HUES64 (cell line): ENCODE results near the gene WNT9A.

Experiments
- H3K27ac ChIP-seq: 2 replicates; pipeline ENCODE4 v1.7.0; 2013; ENCODE audit warnings: low read depth, low read length, inconsistent platforms
- H3K27me3 ChIP-seq: 2 replicates; pipeline ENCODE4 v1.6.1; 2013; ENCODE audit warnings: mild to moderate bottlenecking, low read length; ENCODE audit not compliant: insufficient read depth
- H3K36me3 ChIP-seq: 2 replicates; pipeline ENCODE4 v1.6.1; 2013; ENCODE audit warnings: mild to moderate bottlenecking, low read length; ENCODE audit not compliant: insufficient read depth
- H3K4me1 ChIP-seq: 2 replicates; pipeline ENCODE4 v1.6.1; 2013; ENCODE audit warnings: mild to moderate bottlenecking, low read length, moderate library complexity; ENCODE audit not compliant: insufficient read depth
- H3K4me3 ChIP-seq: 2 replicates; pipeline ENCODE4 v1.5.1; 2013; ENCODE audit warnings: mild to moderate bottlenecking, low read length, moderate library complexity
- H3K9ac ChIP-seq: 2 replicates; pipeline ENCODE4 v1.6.1; 2013; ENCODE audit warnings: mild to moderate bottlenecking, low read depth, low read length
- H3K9me3 ChIP-seq: 2 replicates; pipeline ENCODE4 v1.6.1; 2013; ENCODE audit warnings: low read depth, low read length; ENCODE audit not compliant: insufficient read depth
- WGBS: fragments of 150-250, 120-280 bp; methylation state at CpG from one replicate; pipeline ENCODE4 v1.1.7; 2013; ENCODE audit warnings: missing lambda C conversion rate; 5-methylcytosine and 5-hydroxymethylcytosine counted together

Gene WNT9A

GRCh38 chr1:227938911-227939790, 8.6 kb downstream of the WNT9A start:
- 91% methylated on average over 27 of the region's 27 CpGs for WGBS

DNA sequence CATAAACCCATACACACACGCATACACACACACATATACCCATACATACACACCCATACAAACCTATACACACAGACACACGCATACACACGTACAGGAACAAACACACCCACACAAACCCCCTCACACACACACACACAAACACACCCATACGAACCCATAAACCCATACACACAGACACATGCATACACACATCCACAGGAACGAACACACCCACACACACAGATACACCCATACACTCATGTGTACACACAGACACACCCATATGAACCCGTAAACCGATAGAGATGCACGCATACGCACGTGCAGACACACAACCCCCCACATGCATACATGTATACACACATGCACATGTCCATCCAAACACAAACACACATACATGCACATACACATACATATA, 9.5 kb downstream of the WNT9A start:
- H3K9ac ChIP-seq = no peak overlapping the region
- H3K9me3 ChIP-seq = no peaks in the 10 kb centered on the region
- H3K36me3 ChIP-seq = no peaks in the 10 kb centered on the region
- 95% methylated on average over 10 of the region's 10 CpGs for WGBS
- no peaks in the 10 kb centered on the region for H3K27me3 ChIP-seq
- H3K27ac ChIP-seq = no peak overlapping the region
- H3K4me1 ChIP-seq = no peaks in the 10 kb centered on the region
- H3K4me3 ChIP-seq = no peak overlapping the region

More at GRCh38 chr1:227938911-227939790, 8.6 kb downstream of the WNT9A start:
- no peaks in the 10 kb centered on the region for H3K36me3 ChIP-seq
- no peak overlapping the region for H3K27ac ChIP-seq
- no peak overlapping the region for H3K4me3 ChIP-seq
- H3K27me3 ChIP-seq = no peaks in the 10 kb centered on the region
- H3K9ac ChIP-seq = 0 out of 2 replicates have a peak overlapping the region, but pooled peaks have one; percentile 8
- H3K4me1 ChIP-seq = no peaks in the 10 kb centered on the region
- H3K9me3 ChIP-seq = no peaks in the 10 kb centered on the region

GRCh38 chr1:227937838-227938145, 9.9 kb downstream of the WNT9A start:
- no peak overlapping the region for H3K4me3 ChIP-seq
- no peak overlapping the region for H3K9ac ChIP-seq

GRCh38 chr1:227937031-227937837, 10.5 kb downstream of the WNT9A start:
- no peak overlapping the region for H3K9ac ChIP-seq
- no peaks in the 10 kb centered on the region for H3K9me3 ChIP-seq
- H3K27me3 ChIP-seq = no peaks in the 10 kb centered on the region
- H3K4me3 ChIP-seq = no peak overlapping the region
- H3K36me3 ChIP-seq = no peaks in the 10 kb centered on the region
- 93% methylated on average over 20 of the region's 20 CpGs for WGBS
- no peak overlapping the region for H3K27ac ChIP-seq
- H3K4me1 ChIP-seq = no peaks in the 10 kb centered on the region

More at GRCh38 chr1:227937838-227938145, 9.9 kb downstream of the WNT9A start:
- H3K9me3 ChIP-seq = no peaks in the 10 kb centered on the region
- no peaks in the 10 kb centered on the region for H3K4me1 ChIP-seq
- 92% methylated on average over 7 of the region's 7 CpGs for WGBS
- H3K27me3 ChIP-seq = no peaks in the 10 kb centered on the region
- no peak overlapping the region for H3K27ac ChIP-seq
- no peaks in the 10 kb centered on the region for H3K36me3 ChIP-seq

DNA sequence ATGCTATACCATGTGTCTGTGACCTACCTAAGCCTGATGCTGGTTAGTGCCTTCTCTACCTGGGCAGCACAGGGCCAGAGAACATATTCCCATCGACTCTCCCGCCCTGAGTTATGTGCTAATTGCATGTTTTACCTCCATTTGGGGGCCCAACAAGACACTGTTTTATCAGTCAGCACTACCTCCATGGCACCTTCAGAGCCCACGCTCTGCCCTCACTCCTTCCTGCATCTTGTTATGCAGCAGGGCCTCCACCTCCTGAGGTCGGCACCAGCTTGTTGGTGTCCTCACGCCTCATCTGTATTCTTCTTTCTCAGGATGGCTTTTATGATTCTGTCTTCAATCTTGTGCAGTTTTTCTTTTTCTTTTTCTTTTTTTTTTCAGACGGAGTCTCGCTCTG, 11.9 kb downstream of the WNT9A start:
- Histone ChIP-seq H3K4me3 (no peak overlapping the region), H3K27me3 (no peaks in the 10 kb centered on the region), H3K9ac (no peak overlapping the region), H3K4me1 (no peaks in the 10 kb centered on the region), H3K27ac (no peak overlapping the region), H3K9me3 (no peaks in the 10 kb centered on the region), H3K36me3 (no peaks in the 10 kb centered on the region)
- 91% methylated on average over 7 of the region's 7 CpGs for WGBS

GRCh38 chr1:227934476-227935313, 13.0 kb downstream of the WNT9A start:
- Histone ChIP-seq H3K36me3 (no peaks in the 10 kb centered on the region), H3K27ac (no peak overlapping the region), H3K4me3 (no peak overlapping the region), H3K4me1 (no peaks in the 10 kb centered on the region), H3K9ac (no peak overlapping the region), H3K27me3 (no peaks in the 10 kb centered on the region), H3K9me3 (no peaks in the 10 kb centered on the region)
- 92% methylated on average over 5 of the region's 5 CpGs for WGBS

DNA sequence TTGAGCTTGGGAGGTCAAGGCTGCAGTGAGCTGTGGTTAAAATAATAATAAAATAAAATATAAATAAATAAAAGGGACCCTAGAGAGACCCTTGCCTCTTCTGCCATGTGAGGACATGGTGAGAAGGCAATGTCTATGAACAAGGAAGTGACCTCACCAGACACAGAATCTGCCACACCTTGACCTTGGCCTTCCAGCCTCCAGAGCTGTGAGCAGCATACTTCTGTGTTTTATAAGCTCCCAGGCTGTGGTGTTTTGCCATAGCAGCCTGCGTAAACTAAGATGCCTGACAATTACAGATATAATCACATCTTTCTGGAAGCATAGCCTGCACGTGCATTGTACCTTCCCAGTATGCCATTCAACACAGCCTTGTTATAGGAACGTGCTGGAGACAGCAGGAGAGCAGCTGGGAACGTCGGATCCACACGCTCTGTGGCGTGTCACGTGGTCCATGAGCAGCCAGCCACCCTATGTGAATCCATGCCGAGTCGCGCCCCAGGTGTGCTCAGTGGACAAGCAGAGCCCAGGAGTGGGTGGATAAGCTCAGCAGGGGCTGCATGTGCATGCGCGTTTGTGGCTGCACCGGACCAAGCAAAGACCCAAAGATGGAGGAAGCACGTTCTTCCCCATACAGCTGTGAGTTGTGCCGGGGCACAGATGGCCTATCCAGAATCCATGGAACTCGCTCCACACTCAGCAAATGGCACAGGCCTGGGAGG, 17.8 kb downstream of the WNT9A start:
- H3K27ac ChIP-seq = no peak overlapping the region
- no peaks in the 10 kb centered on the region for H3K36me3 ChIP-seq
- 96% methylated on average over 17 of the region's 17 CpGs for WGBS
- H3K27me3 ChIP-seq = no peaks in the 10 kb centered on the region
- no peak overlapping the region for H3K4me3 ChIP-seq
- H3K9ac ChIP-seq = no peak overlapping the region
- H3K9me3 ChIP-seq = no peaks in the 10 kb centered on the region
- H3K4me1 ChIP-seq = no peaks in the 10 kb centered on the region

DNA sequence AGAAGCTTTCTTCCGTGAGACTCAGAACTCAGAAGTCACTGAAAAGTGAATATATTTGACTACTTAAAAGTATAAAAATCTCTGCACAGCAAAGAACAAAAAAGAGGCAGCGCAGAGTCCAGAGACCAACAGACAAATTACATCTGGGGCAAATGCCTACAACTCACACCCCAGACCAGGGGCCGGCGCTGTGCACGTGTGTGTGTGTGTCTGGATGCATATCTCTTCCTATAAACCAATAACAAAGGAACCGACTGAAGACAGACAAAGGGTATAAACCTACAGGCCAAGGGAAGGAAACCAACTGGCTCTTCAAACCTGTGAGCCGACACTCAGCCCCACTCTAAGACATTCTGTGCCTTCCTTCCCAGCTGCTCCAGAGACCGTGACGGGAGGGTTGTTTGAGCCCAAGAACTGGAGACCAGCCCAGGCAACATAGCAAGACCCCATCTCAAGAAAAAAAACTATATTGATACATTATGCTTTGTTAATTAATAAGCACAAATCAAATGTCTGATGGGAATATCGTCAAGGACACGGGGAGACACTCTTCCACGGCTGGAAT, 18.8 kb downstream of the WNT9A start:
- Histone ChIP-seq H3K9ac (no peak overlapping the region), H3K36me3 (no peaks in the 10 kb centered on the region), H3K4me1 (no peaks in the 10 kb centered on the region), H3K9me3 (no peaks in the 10 kb centered on the region), H3K4me3 (no peak overlapping the region), H3K27me3 (no peaks in the 10 kb centered on the region), H3K27ac (no peak overlapping the region)
- 90% methylated on average over 9 of the region's 12 CpGs for WGBS

DNA sequence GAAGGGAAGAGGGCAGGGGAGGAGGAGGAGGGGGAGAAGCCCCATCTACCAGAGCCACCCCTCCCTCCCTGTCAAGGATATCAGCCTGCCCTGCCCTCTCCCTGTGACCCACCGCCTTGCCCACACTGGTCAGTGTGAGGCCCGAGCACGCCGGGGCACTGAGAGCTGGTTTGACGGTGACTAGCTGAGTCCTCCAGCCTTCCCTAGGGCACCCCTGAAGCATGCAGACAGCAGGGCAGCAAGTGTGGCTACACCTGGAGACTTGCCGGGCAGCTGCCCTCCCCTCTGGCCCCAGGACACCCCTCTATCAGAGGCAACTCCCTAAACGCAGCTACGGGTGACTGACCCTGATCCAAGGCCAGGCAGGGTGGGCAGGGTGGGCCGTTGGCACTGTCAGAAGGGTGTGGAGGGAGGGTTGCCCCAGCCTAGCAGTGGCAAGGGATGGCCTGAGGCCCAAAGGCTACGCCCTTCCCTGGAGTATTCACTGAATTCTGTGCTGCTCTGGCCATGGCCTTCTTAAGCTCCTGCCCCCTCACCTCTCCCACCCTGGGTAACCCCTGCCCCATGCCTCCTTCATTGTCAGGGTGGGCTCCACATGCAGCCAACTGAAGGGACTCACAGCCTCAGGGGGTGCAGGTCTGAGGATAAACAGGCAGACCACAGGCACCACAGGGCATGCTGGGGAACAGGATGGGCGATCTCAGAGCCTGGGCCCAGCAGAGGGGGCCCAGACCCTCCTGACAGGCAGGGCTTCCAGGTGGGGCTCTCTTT, 19.6 kb downstream of the WNT9A start:
- WGBS = 93% methylated on average over 11 of the region's 11 CpGs
- Histone ChIP-seq H3K4me3 (no peak overlapping the region), H3K27me3 (no peaks in the 10 kb centered on the region), H3K9ac (no peak overlapping the region), H3K4me1 (no peaks in the 10 kb centered on the region; the same call in 1 of the 2 replicates), H3K36me3 (no peaks in the 10 kb centered on the region), H3K27ac (no peak overlapping the region), H3K9me3 (no peaks in the 10 kb centered on the region)
